ENCODE data around the gene NKAIN2. TPM values are rescaled to one million over a fixed set of nuclear protein-coding genes. Genes with fewer than 3 reads are reported as not detected.

NKAIN2 gene
- polyA plus RNA-seq, 1 of the 3 experiments (the other 2 are of a cell fraction): not detected

DNA sequence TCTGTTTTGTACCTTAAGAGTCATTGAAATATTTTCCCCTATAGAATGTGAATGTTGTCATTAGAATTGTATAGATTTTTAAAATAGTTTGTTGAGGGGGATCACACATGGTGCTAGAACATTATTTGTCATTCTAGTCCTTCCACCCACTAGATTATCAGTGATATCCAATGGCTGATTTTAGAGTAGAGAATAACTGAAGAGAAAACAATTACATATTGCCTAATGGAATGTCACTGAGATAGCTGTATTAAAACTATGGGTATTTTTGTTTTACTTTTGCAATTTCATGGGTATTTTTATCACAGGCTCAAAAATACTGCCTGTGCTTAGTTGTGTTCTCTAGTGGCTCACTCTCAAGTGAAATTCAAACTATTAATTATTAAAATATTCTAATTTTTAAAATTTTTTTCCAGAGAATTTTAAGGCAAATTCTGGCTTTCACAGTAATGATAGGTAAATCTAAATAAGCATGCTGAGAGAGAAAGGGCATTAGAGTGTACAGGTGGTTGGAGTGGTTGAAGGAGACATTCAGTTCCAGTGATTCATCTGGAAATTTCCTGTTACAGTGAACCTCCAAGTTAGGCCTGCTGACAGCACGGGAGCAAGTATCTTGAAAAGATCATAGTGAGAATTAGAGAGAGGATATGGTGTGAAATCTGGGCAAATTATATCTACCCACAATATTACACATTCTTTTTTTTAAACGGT, 399.6 kb downstream of the NKAIN2 start (continued):
- TF ChIP-seq, protein P1, sequence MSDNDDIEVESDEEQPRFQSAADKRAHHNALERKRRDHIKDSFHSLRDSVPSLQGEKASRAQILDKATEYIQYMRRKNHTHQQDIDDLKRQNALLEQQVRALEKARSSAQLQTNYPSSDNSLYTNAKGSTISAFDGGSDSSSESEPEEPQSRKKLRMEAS (IDR thresholded peaks at IDR 0.05; ENCODE audit: low read depth): no peak

DNA sequence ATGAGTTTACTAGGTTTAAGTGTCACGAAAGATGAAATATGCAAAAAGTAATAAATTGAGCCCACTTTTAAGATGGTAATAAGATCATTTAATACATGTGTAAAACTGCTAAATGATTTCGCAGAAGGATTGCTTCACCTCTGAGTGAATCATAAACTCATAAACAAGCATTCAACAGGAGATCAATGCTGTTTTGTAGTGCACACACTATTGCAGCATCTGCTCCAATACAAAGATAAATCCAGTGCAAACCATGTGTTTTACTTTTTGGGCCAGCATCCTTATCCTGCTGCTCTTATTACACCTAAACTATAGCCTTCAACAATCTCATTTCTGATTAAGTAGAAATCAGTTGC, 400.1 kb downstream of the NKAIN2 start:
- Histone ChIP-seq H3K4me1 (ENCODE audit: control insufficient read depth in 1 of 2, insufficient read depth in 2 of 2, low read depth in 1 of 2, low read length in 1 of 2) (no peaks in the 10 kb centered on the region), H3F3A (replicated peaks; ENCODE audit: insufficient read depth) (no peaks in the 10 kb centered on the region), H4K20me1 (ENCODE audit: insufficient read depth) (no peaks in the 10 kb centered on the region), H3K4me3 (ENCODE audit: low read depth in 2 of 2, low read length in 1 of 2) (no peak overlapping the region), H3K4me2 (no peak overlapping the region), H3K9me2 (no peaks in the 10 kb centered on the region), H3K9ac (no peak overlapping the region), H3K36me3 (replicated peaks in 1 of 2; ENCODE audit: control insufficient read depth in 1 of 2, insufficient read depth in 2 of 2, low read length in 1 of 2) (no peaks in the 10 kb centered on the region), H3K27ac (ENCODE audit: low read depth in 2 of 2, low read length in 1 of 2) (no peak overlapping the region), H3K79me2 (ENCODE audit: insufficient read depth) (no peaks in the 10 kb centered on the region), H3K9me3 (no peaks in the 10 kb centered on the region), H2AFZ (ENCODE audit: low read depth) (no peak overlapping the region), H3K27me3 (ENCODE audit: insufficient read depth) (no peaks in the 10 kb centered on the region)
- ChIA-PET POLR2A (no interaction called here), CTCF (no interaction called here)
- TF ChIP-seq RCOR1 (IDR thresholded peaks at IDR 0.05; ENCODE audit: low read length): no peak
- no peak for TF ChIP-seq POLR2AphosphoS5 (IDR thresholded peaks at IDR 0.05; ENCODE audit: low read depth, low read length)
- TF ChIP-seq MEF2A (IDR thresholded peaks at IDR 0.05; ENCODE audit: borderline replicate concordance, low read depth): no peak
- TF ChIP-seq SMC3 (IDR thresholded peaks at IDR 0.05; ENCODE audit: low read depth, low read length): no peak
- no peak for TF ChIP-seq ELF1 (IDR thresholded peaks at IDR 0.05)
- no peak for TF ChIP-seq FOXM1 (IDR thresholded peaks at IDR 0.05; ENCODE audit: low read depth)
- no peak for TF ChIP-seq SIN3A (IDR thresholded peaks at IDR 0.05; ENCODE audit: borderline replicate concordance, low read depth, low read length)
- TF ChIP-seq, protein P2, sequence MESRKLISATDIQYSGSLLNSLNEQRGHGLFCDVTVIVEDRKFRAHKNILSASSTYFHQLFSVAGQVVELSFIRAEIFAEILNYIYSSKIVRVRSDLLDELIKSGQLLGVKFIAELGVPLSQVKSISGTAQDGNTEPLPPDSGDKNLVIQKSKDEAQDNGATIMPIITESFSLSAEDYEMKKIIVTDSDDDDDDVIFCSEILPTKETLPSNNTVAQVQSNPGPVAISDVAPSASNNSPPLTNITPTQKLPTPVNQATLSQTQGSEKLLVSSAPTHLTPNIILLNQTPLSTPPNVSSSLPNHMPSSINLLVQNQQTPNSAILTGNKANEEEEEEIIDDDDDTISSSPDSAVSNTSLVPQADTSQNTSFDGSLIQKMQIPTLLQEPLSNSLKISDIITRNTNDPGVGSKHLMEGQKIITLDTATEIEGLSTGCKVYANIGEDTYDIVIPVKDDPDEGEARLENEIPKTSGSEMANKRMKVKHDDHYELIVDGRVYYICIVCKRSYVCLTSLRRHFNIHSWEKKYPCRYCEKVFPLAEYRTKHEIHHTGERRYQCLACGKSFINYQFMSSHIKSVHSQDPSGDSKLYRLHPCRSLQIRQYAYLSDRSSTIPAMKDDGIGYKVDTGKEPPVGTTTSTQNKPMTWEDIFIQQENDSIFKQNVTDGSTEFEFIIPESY (IDR thresholded peaks at IDR 0.05; ENCODE audit: borderline replicate concordance, low read depth): no peak
- no peak for TF ChIP-seq RXRA (IDR thresholded peaks at IDR 0.05; ENCODE audit: borderline replicate concordance, low read depth)
- no peak for TF ChIP-seq TAF1 (IDR thresholded peaks at IDR 0.05; ENCODE audit: borderline replicate concordance, low read depth, low read length)
- TF ChIP-seq, protein P3, sequence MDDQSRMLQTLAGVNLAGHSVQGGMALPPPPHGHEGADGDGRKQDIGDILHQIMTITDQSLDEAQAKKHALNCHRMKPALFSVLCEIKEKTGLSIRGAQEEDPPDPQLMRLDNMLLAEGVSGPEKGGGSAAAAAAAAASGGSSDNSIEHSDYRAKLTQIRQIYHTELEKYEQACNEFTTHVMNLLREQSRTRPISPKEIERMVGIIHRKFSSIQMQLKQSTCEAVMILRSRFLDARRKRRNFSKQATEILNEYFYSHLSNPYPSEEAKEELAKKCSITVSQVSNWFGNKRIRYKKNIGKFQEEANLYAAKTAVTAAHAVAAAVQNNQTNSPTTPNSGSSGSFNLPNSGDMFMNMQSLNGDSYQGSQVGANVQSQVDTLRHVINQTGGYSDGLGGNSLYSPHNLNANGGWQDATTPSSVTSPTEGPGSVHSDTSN (IDR thresholded peaks at IDR 0.05): no peak
- no peak for DNase-seq
- WGBS (ENCODE audit: low lambda C conversion rate): 3% methylated on average over 2 of the region's 2 CpGs

DNA sequence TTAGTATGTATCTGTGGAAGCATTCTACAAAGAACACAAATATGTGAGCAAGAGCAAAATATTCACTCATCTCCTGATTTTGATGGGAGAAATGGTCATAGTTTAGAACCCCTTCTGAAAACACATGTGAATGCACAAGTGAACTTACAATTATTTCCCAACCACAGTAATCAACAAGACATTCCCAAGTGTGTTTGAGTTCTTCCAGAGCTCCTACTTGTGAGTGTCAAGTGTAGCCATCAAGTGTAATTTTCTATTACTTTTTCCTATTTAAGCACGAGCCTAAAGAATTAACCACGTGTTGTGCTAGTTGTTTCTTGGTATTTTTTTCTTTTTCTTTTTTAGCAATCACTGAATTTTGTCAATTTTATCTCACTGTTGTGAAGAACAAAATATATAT, 402.3 kb downstream of the NKAIN2 start:
- H4K20me1 ChIP-seq (ENCODE audit: insufficient read depth): no peaks in the 10 kb centered on the region
- WGBS (ENCODE audit: low lambda C conversion rate): 1% methylated on average over 2 of the region's 2 CpGs
- ChIA-PET CTCF (no interaction called here), POLR2A (no interaction called here)
- H3K4me3 ChIP-seq (ENCODE audit: low read depth in 2 of 2, low read length in 1 of 2): no peak overlapping the region
- no peaks in the 10 kb centered on the region for H3F3A ChIP-seq (replicated peaks; ENCODE audit: insufficient read depth)
- no peaks in the 10 kb centered on the region for H3K9me2 ChIP-seq
- no peaks in the 10 kb centered on the region for H3K27me3 ChIP-seq (ENCODE audit: insufficient read depth)
- no peak overlapping the region for H3K9ac ChIP-seq
- no peaks in the 10 kb centered on the region for H3K9me3 ChIP-seq
- no peak overlapping the region for H2AFZ ChIP-seq (ENCODE audit: low read depth)
- no peaks in the 10 kb centered on the region for H3K4me1 ChIP-seq (ENCODE audit: control insufficient read depth in 1 of 2, insufficient read depth in 2 of 2, low read depth in 1 of 2, low read length in 1 of 2)
- DNase-seq: no peak
- no peak overlapping the region for H3K4me2 ChIP-seq
- no peak overlapping the region for H3K27ac ChIP-seq (ENCODE audit: low read depth in 2 of 2, low read length in 1 of 2)
- H3K36me3 ChIP-seq (replicated peaks in 1 of 2; ENCODE audit: control insufficient read depth in 1 of 2, insufficient read depth in 2 of 2, low read length in 1 of 2): no peaks in the 10 kb centered on the region
- no peaks in the 10 kb centered on the region for H3K79me2 ChIP-seq (ENCODE audit: insufficient read depth)
- TF ChIP-seq NFIC (IDR thresholded peaks at IDR 0.05; ENCODE audit: borderline replicate concordance) (no peak), NRF1 (IDR thresholded peaks at IDR 0.05; ENCODE audit: low read depth, low read length) (no peak), POLR2AphosphoS5 (IDR thresholded peaks at IDR 0.05; ENCODE audit: low read depth, low read length) (no peak), TEAD4 (IDR thresholded peaks at IDR 0.05; ENCODE audit: borderline replicate concordance, insufficient read depth) (no peak), CHD2 (IDR thresholded peaks at IDR 0.05; ENCODE audit: low read length, partially characterized antibody) (no peak), MEF2A (IDR thresholded peaks at IDR 0.05; ENCODE audit: borderline replicate concordance, low read depth) (no peak), GATA2 (CRISPR knock-in tag; IDR thresholded peaks at IDR 0.05) (no peak)
- TF ChIP-seq, protein P4, sequence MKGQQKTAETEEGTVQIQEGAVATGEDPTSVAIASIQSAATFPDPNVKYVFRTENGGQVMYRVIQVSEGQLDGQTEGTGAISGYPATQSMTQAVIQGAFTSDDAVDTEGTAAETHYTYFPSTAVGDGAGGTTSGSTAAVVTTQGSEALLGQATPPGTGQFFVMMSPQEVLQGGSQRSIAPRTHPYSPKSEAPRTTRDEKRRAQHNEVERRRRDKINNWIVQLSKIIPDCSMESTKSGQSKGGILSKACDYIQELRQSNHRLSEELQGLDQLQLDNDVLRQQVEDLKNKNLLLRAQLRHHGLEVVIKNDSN (IDR thresholded peaks at IDR 0.05; ENCODE audit: borderline replicate concordance, low read depth): no peak
- TF ChIP-seq, protein P1 (IDR thresholded peaks at IDR 0.05; ENCODE audit: low read depth): no peak
- TF ChIP-seq, protein P5, sequence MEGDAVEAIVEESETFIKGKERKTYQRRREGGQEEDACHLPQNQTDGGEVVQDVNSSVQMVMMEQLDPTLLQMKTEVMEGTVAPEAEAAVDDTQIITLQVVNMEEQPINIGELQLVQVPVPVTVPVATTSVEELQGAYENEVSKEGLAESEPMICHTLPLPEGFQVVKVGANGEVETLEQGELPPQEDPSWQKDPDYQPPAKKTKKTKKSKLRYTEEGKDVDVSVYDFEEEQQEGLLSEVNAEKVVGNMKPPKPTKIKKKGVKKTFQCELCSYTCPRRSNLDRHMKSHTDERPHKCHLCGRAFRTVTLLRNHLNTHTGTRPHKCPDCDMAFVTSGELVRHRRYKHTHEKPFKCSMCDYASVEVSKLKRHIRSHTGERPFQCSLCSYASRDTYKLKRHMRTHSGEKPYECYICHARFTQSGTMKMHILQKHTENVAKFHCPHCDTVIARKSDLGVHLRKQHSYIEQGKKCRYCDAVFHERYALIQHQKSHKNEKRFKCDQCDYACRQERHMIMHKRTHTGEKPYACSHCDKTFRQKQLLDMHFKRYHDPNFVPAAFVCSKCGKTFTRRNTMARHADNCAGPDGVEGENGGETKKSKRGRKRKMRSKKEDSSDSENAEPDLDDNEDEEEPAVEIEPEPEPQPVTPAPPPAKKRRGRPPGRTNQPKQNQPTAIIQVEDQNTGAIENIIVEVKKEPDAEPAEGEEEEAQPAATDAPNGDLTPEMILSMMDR (IDR thresholded peaks at IDR 0.05): no peak

All from SK-N-SH (cell line).